Ovary (tissue), 9 donors: ENCODE results near the gene KCNJ4. TPM values are rescaled to one million over a fixed set of nuclear protein-coding genes. Genes with fewer than 3 reads are reported as not detected.

ENCODE experiments used
- DNase-seq, 5 donors: peaks; one replicate each; pipeline ENCODE4 v3.0.0-alpha.2; 2019 to 2020
- H3K27ac ChIP-seq, 2 donors: fragments of 200-600 bp; one replicate each; pipeline versions ENCODE4 v1.5.1 to v1.8.0; 2019 to 2022
- H3K27me3 ChIP-seq: fragments of 200-600 bp; one replicate; pipeline ENCODE4 v1.8.0; 2022
- H3K36me3 ChIP-seq: fragments of 200-600 bp; sonication (generic); one replicate; pipeline ENCODE4 v1.5.1; 2019
- H3K4me1 ChIP-seq: one replicate; pipeline ENCODE4 v1.8.1; 2013; ENCODE audit warnings: mild to moderate bottlenecking, moderate library complexity; ENCODE audit not compliant: insufficient read depth
- H3K4me3 ChIP-seq: fragments of 200-600 bp; sonication (generic); one replicate; pipeline ENCODE4 v1.5.1; 2017
- H3K9me3 ChIP-seq, 2 donors: fragments of 200-600 bp in 1 of 2; sonication (generic) in 1 of 2; one replicate each; pipeline versions ENCODE4 v1.5.1 to v1.8.1; 2013 to 2019; ENCODE audit warnings: mild to moderate bottlenecking in 1 of 2, moderate library complexity in 1 of 2
- CTCF ChIP-seq, 3 donors: fragments of 450-650 bp in 2 of 3; fragments of 200-600 bp in 1 of 3; IDR thresholded peaks; one replicate each; pipeline versions ENCODE4 v1.5.1 to v1.8.0; 2016 to 2022; ENCODE audit warnings: antibody characterized with exemption in 3 of 3, mild to moderate bottlenecking in 1 of 3
- EP300 ChIP-seq: sonication (generic); formaldehyde crosslinking; IDR thresholded peaks from one replicate; pipeline ENCODE4 v1.6.1; 2017; ENCODE audit warnings: antibody characterized with exemption
- POLR2A ChIP-seq: fragments of 450-650 bp; IDR thresholded peaks from one replicate; pipeline ENCODE4 v1.6.1; 2017; ENCODE audit warnings: antibody characterized with exemption, mild to moderate bottlenecking, moderate library complexity
- WGBS, 3 donors: extraction: QIAGEN DNeasy Blood & Tissue Kit in 1 of 3; methylation state at CpG; one replicate each; pipeline versions ENCODE4 v1.1.5 to v1.1.7; 2013 to 2017; 5-methylcytosine and 5-hydroxymethylcytosine counted together
- intact Hi-C, 4 donors: fragments of 100-400 bp; cut with DNase I; formaldehyde crosslinking; loops; one replicate each; pipeline versions ENCODE4 v1.11.0 to v1.15.1; 2022 to 2023
- polyA plus RNA-seq, 2 donors: library from polyadenylated mRNA; stranded (reverse); fragments of 200-250 nt in 1 of 2; fragments of 350-450 nt in 1 of 2; fragmentation: Illumina TruSeq in 1 of 2; extraction: RNeasy Lipid Tissue Mini Kit (QIAGEN cat#74804) in 1 of 2; gene quantifications; one replicate each; pipeline ENCODE4 v1.2.3, GENCODE V29; 2013 to 2014
- total RNA-seq, 7 donors: library from RNA; depleted of rRNA in 2 of 7; stranded (reverse); fragments of >200 nt in 2 of 7; fragmentation: NEBNext Ultra II Directional in 3 of 7; extraction: Animal tissue kit (Norgen Biotek cat#: 25700) in 3 of 7; gene quantifications; one replicate each; pipeline versions ENCODE4 v1.1.0 to v1.2.4, GENCODE V29; 2016 to 2023
- donor health status: DM: no; HTN: no; CAD: no; lungs with moderate emphysema.
- donor health status: DM: no; HTN: no; CAD: no.
- donor health status: Bipolar disorder and iron deficiency.
- donor health status: DM: yes; HTN: yes; CAD: no.
- donor health status: DM: no; HTN: no; CAD: no.
- donor health status: DM: yes; HTN: yes; CAD: no.

Gene KCNJ4
- total and polyA plus RNA-seq, 9 donors, result 0.02 to 0.62 TPM; not detected in 7

- Histone ChIP-seq H3K4me3 (no peak overlapping the region), H3K27ac (no peak overlapping the region), H3K9me3 (no peaks in the 10 kb centered on the region), H3K4me1 (no peaks in the 10 kb centered on the region), H3K27me3 (no peaks in the 10 kb centered on the region), H3K36me3 (no peaks in the 10 kb centered on the region)
- WGBS, 3 donors, result 88 to 93% (median 92%) methylated on average over 4 of the region's 4 CpGs
- intact Hi-C loops, result no loop called here
- TF ChIP-seq EP300 (no peak), POLR2A (no peak), CTCF (IDR thresholded peaks at IDR 0.05) (no peak)
- DNase-seq, result no peak
These were observed 34.3 kb downstream of the KCNJ4 start for GRCh38 chr22:38420734-38421133.

GRCh38 chr22:38419858-38420160 lies 35.2 kb downstream of the KCNJ4 start:
- Histone ChIP-seq H3K27me3 (no peaks in the 10 kb centered on the region), H3K4me3 (no peak overlapping the region), H3K9me3 (no peaks in the 10 kb centered on the region), H3K27ac (no peak overlapping the region), H3K36me3 (no peaks in the 10 kb centered on the region), H3K4me1 (no peaks in the 10 kb centered on the region)
- DNase-seq, result no peak
- intact Hi-C loops, result no loop called here
- TF ChIP-seq EP300 (no peak), POLR2A (no peak), CTCF (IDR thresholded peaks at IDR 0.05) (no peak)
- 37 to 51% (median 41%) methylated on average over 8 of the region's 8 CpGs for WGBS, 3 donors

- Histone ChIP-seq H3K36me3 (no peaks in the 10 kb centered on the region), H3K4me1 (no peaks in the 10 kb centered on the region), H3K27me3 (no peaks in the 10 kb centered on the region), H3K4me3 (no peak overlapping the region), H3K27ac (no peak overlapping the region), H3K9me3 (no peaks in the 10 kb centered on the region)
- DNase-seq, result no peak
- TF ChIP-seq CTCF (IDR thresholded peaks at IDR 0.05), result no peak
- TF ChIP-seq EP300, result no peak
- TF ChIP-seq POLR2A, result no peak
- WGBS, 3 donors, result 72 to 84% (median 81%) methylated on average over 14 of the region's 14 CpGs
- intact Hi-C loops, result no loop called here
These were observed 35.7 kb downstream of the KCNJ4 start for GRCh38 chr22:38419121-38419857.

GRCh38 chr22:38418589-38418988 lies 36.4 kb downstream of the KCNJ4 start:
- H3K36me3 ChIP-seq, result no peaks in the 10 kb centered on the region
- H3K4me3 ChIP-seq, result no peak overlapping the region
- no peak overlapping the region for H3K27ac ChIP-seq
- no peaks in the 10 kb centered on the region for H3K9me3 ChIP-seq
- no peak for DNase-seq
- no peak for TF ChIP-seq CTCF (IDR thresholded peaks at IDR 0.05)
- TF ChIP-seq EP300, result no peak
- TF ChIP-seq POLR2A, result no peak
- intact Hi-C loops, result no loop called here
- no peaks in the 10 kb centered on the region for H3K27me3 ChIP-seq
- 85 to 87% (median 85%) methylated on average over 14 of the region's 14 CpGs for WGBS, 3 donors
- H3K4me1 ChIP-seq, result no peaks in the 10 kb centered on the region
